Lung (tissue), 12 donors: ENCODE data around the gene IFNK. TPM values are rescaled to one million over a fixed set of nuclear protein-coding genes. Genes with fewer than 3 reads are reported as not detected.
"Not testable (repeated sequence)": the region's sequence is repeated elsewhere in the genome, so short reads cannot be mapped to it uniquely, and the experiment has no call there.

Experiments
- ATAC-seq: fragments of 200-7000 bp; cut with Tn5 transposase; one replicate; pipeline ENCODE4 v1.9.1; 2020; ENCODE audit warnings: moderate number of reproducible peaks; ENCODE audit not compliant: insufficient read depth, low FRiP score
- DNase-seq, 3 donors: peaks; one replicate each; pipeline ENCODE4 v3.0.0-alpha.2; 2013 to 2017
- H3K27ac ChIP-seq, 2 donors: one replicate each; pipeline ENCODE4 v1.5.1; 2013; ENCODE audit warnings: mild to moderate bottlenecking in 2 of 2, moderate library complexity in 2 of 2, control low read depth in 1 of 2, inconsistent platforms in 1 of 2, low read depth in 1 of 2, low read length in 1 of 2
- H3K27me3 ChIP-seq, 3 donors: one replicate each; pipeline ENCODE4 v1.5.1; 2013; ENCODE audit warnings: low read length in 2 of 3; ENCODE audit not compliant: control insufficient read depth in 3 of 3, insufficient read depth in 3 of 3
- H3K36me3 ChIP-seq, 4 donors: one replicate each; pipeline ENCODE4 v1.5.1; 2013; ENCODE audit warnings: low read length in 4 of 4, mild to moderate bottlenecking in 1 of 4, moderate library complexity in 1 of 4; ENCODE audit not compliant: control insufficient read depth in 4 of 4, insufficient read depth in 4 of 4
- H3K4me1 ChIP-seq, 5 donors: one replicate each; pipeline ENCODE4 v1.5.1; 2013; ENCODE audit warnings: low read length in 5 of 5, mild to moderate bottlenecking in 2 of 5, moderate library complexity in 1 of 5; ENCODE audit not compliant: control insufficient read depth in 5 of 5, insufficient read depth in 5 of 5
- H3K4me3 ChIP-seq: one replicate; pipeline ENCODE4 v1.5.1; 2013; ENCODE audit warnings: mild to moderate bottlenecking, control low read depth, moderate library complexity
- H3K9ac ChIP-seq, 2 donors: one replicate each; pipeline ENCODE4 v1.5.1; 2013; ENCODE audit warnings: low read length in 2 of 2, control low read depth in 1 of 2; ENCODE audit not compliant: insufficient read depth in 1 of 2
- H3K9me3 ChIP-seq, 4 donors: one replicate each; pipeline ENCODE4 v1.5.1; 2013; ENCODE audit warnings: low read length in 3 of 4, mild to moderate bottlenecking in 1 of 4, moderate library complexity in 1 of 4; ENCODE audit not compliant: control insufficient read depth in 4 of 4, insufficient read depth in 3 of 4
- CTCF ChIP-seq: IDR thresholded peaks from 2 replicates; pipeline ENCODE4 v1.5.1; 2012; ENCODE audit warnings: mild to moderate bottlenecking; ENCODE audit errors: control extremely low read depth, extremely low read depth
- WGBS, 2 donors: extraction: QIAGEN DNeasy Blood & Tissue Kit; methylation state at CpG; one replicate each; pipeline ENCODE4 v1.1.7; 2013; 5-methylcytosine and 5-hydroxymethylcytosine counted together
- polyA plus RNA-seq, 2 donors: library from polyadenylated mRNA; stranded (reverse); fragments of 200-250 nt; gene quantifications; one replicate each; pipeline ENCODE4 v1.2.1, GENCODE V29; 2013
- total RNA-seq, 2 donors: library from RNA; depleted of rRNA in 1 of 2; stranded (reverse); fragments of >200 nt in 1 of 2; gene quantifications; one replicate each; pipeline ENCODE4 v1.2.1, GENCODE V29; 2014 to 2021
- donor health status: control.
- donor health status: control.
- donor health status: Bipolar disorder and iron deficiency.
- donor health status: healthy.
- donor health status: DM: yes; HTN: yes; CAD: no.

IFNK gene
- total and polyA plus RNA-seq, 4 donors, result not detected

GRCh38 chr9:27496135-27496504, 28.0 kb upstream of the IFNK start:
- ATAC-seq (no peak), DNase-seq (no peak)
- Histone ChIP-seq H3K9me3 (no peaks in the 10 kb centered on the region), H3K36me3 (no peaks in the 10 kb centered on the region), H3K27me3 (no peaks in the 10 kb centered on the region), H3K9ac (no peak overlapping the region), H3K4me3 (no peak overlapping the region), H3K27ac (no peak overlapping the region), H3K4me1 (peaks cover 0 to 19% (median 6%) of the 10 kb centered on the region in 5 donors)
- no peak for TF ChIP-seq CTCF
- 60 to 69% methylated on average over 3 of the region's 3 CpGs for WGBS, 2 donors

GRCh38 chr9:27497883-27498417, 26.1 kb upstream of the IFNK start:
- 80 to 90% methylated on average over 11 of the region's 11 CpGs for WGBS, 2 donors
- Histone ChIP-seq H3K36me3 (no peaks in the 10 kb centered on the region), H3K9ac (no peak overlapping the region), H3K4me1 (peaks cover 0 to 17% (median 6%) of the 10 kb centered on the region in 5 donors), H3K4me3 (no peak overlapping the region), H3K9me3 (no peaks in the 10 kb centered on the region), H3K27me3 (no peaks in the 10 kb centered on the region), H3K27ac (no peak overlapping the region)
- ATAC-seq, result no peak
- TF ChIP-seq CTCF, result no peak
- DNase-seq, result no peak

GRCh38 chr9:27499451-27499850, 24.6 kb upstream of the IFNK start:
- Histone ChIP-seq H3K4me1 (peaks cover 2 to 17% (median 6%) of the 10 kb centered on the region in 5 donors), H3K27ac (no peak overlapping the region), H3K9me3 (no peaks in the 10 kb centered on the region), H3K9ac (no peak overlapping the region), H3K4me3 (no peak overlapping the region), H3K27me3 (no peaks in the 10 kb centered on the region), H3K36me3 (no peaks in the 10 kb centered on the region)
- no peak for DNase-seq
- no peak for TF ChIP-seq CTCF
- WGBS, 2 donors, result 44 to 49% methylated on average over 2 of the region's 2 CpGs
- no peak for ATAC-seq

GRCh38 chr9:27500902-27501301, 23.2 kb upstream of the IFNK start:
- not testable (repeated sequence) for H3K9ac ChIP-seq, H3K27ac ChIP-seq, ATAC-seq, H3K27me3 ChIP-seq, H3K36me3 ChIP-seq, H3K9me3 ChIP-seq, H3K4me3 ChIP-seq, DNase-seq
- H3K4me1 ChIP-seq, result peaks cover 0 to 15% (median 7%) of the 10 kb centered on the region in 5 donors
- 81 to 84% methylated on average over 3 of the region's 3 CpGs for WGBS, 2 donors
